HG02870 (cell line): Measurements from ENCODE around the gene OLFML2A.

Experiments
- ATAC-seq: cut with Tn5 transposase; IDR thresholded peaks from one replicate; pipeline ENCODE4 v1.9.1; 2021; ENCODE audit warnings: mild to moderate bottlenecking, moderate library complexity; ENCODE audit not compliant: unreplicated experiment

OLFML2A gene

GRCh38 chr9:124794902-124795491 is 18.1 kb downstream of the OLFML2A start:
- ATAC-seq: no peak

GRCh38 chr9:124795881-124796431 is 19.0 kb downstream of the OLFML2A start:
- no peak for ATAC-seq

DNA sequence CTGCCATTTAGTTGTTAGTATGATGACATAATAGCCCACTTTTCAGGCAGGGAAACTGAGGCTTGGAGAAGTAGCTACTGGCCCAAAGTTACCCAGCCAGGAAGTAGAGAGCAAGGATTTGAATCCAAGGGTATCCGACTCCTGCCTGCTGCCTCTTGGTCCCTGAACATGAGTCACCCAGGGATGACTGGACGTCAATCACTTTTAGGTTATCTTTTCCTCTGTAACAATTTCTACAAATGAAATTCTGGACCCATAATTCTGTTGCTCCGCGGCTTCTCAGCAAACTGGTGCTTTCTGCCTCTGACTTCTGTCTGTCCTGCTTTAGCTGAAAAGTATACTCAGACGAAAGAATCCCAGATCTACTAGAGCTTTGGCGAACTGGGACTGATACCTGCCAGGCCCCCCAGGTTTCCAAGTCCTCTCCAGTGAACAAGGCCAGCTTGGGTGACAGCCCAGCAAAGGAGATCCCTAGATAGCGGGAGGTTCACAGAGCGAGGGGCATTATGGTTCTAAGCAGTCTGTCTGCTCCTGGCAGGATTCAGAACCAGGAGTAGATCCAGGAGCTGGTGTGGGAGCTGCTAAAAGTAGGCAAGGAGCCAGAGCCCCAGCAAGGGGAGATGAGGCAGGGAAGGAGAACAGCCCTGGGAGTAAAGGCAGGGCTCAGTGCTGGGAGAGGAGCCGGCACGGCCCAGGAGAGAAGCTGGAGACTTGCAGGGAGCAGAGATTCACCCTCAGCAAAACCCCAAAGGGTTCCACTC is 20.6 kb downstream of the OLFML2A start:
- ATAC-seq: no peak

DNA sequence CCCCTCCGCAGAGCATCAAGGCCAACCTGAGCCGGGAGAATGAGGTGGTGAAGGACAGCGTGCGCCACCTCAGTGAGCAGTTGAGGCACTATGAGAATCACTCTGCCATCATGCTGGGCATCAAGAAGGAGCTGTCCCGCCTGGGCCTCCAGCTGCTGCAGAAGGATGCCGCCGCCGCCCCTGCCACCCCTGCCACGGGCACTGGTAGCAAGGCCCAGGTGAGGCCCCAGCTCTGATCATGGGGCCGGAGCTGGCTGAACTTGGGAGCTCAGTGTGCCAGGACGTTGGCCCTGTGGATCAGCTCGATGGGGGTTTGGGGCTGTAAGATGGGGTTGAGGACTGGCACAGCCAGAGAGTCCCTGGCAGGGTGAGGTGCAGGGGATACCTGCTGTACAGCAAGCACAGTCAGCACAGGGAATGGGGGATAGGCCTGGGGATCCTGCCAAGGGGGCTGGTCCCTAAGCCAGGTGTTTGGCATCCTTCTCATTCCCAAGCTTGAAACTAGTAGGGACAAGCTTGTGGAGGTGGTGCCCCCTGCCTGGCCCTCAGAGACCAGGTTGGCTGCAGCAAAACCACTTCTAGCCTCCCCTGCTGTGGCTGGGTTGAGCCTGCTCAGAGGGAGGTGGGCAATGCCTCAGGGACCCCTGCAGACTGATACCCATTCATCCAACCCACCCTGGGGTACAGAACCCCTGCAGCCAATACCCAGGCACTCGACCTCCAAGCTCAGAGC is 22.5 kb downstream of the OLFML2A start:
- no peak for ATAC-seq

GRCh38 chr9:124800306-124801259 is 23.6 kb downstream of the OLFML2A start:
- ATAC-seq: no peak

GRCh38 chr9:124801356-124801755 is 24.4 kb downstream of the OLFML2A start:
- no peak for ATAC-seq

DNA sequence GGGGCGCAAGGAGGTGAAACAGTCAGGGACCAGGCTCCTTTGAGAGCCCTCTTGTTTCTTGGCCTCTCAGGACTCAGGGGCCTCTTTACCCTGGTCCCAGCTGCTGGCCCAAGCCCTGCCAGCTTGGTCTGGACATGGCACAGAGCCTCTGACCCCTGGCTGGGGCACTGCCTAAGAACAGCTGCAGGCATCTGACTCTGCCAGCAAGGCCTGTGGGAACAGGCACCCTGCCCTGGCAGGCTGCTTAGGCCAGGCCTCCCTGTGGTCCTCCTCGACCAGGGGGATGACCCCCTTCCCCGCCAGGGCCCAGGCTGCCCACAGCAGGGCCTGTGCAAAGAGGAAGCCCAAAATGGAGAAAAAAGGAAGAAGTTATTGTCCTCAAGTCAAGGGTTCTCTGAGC is 25.5 kb downstream of the OLFML2A start:
- ATAC-seq: no peak

DNA sequence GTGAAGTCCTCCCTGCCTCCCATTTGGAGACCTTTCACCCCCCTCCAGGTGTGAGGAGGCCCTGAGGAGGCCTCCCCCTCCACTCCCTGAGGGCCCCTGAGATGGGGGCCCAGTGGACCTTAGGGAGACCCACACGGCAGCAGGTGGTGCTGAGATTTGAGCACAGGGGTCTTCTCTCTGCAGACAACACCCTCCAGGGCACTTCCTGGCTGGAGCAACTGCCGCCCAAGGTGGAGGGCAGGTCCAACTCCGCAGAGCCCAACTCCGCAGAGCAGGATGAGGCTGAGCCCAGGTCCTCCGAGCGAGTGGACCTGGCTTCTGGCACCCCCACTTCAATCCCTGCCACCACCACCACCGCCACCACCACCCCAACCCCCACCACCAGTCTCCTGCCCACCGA is 27.0 kb downstream of the OLFML2A start:
- ATAC-seq: no peak

GRCh38 chr9:124805186-124805585 is 28.3 kb downstream of the OLFML2A start:
- ATAC-seq: no peak

- no peak for ATAC-seq
Observed at GRCh38 chr9:124808246-124808956, 31.5 kb downstream of the OLFML2A start.

DNA sequence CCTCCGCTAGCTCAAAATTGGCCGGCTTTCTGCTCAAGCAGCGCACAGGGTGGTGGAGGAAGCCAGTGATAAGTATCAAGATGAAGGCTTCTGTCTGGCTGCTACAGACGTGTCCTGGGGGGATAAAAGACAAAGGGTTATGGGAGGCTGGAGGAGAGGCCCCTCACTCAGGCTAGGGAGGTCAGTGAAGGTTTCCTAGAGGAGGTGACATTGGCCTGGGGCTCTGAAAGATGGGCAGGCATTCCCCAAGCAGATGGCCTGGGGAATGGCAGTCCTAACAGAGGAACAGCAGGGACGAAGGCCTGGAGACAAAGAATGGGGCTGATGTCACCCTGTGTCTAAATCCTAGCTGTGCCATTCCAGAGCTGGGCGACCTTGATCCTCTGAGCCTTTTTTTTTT is 32.3 kb downstream of the OLFML2A start:
- ATAC-seq: no peak

- no peak for ATAC-seq
Observed at GRCh38 chr9:124809741-124810500, 33.0 kb downstream of the OLFML2A start.

DNA sequence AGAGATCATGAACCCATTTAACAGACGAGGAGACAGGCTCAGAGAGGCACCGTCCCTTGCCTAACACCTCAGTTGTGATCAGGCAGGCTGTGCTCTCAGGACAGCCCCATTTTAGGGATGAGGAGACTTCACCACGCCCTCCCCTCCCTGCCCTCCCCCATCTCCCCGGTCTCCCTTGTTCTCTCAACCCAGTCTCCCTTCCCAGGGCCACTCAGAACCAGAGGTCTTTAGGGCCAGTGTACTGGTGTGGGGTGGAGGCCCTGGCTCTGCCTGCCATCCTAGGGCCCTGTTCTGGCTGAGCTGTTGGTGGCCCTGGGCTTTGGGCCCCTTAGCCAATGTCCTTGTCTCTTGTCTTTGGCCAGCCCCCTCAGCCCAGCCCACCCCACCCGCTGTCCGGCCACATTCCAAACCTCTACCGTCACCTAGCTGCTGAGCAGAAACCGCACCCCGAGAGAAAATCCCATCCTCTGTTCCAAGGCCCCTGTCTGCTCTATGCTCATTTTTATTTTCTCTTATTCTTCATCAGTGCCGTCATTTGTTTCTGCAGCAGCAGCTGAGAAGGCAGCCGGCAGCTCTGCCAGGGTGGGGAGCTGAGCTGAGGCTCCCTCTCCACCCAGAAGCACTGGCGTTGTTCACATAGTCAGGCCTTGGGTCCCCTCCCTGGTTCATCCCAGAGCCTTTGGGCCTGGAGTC is 33.9 kb downstream of the OLFML2A start:
- no peak for ATAC-seq

- ATAC-seq: no peak
Observed at GRCh38 chr9:124812441-124812876, 35.5 kb downstream of the OLFML2A start.

DNA sequence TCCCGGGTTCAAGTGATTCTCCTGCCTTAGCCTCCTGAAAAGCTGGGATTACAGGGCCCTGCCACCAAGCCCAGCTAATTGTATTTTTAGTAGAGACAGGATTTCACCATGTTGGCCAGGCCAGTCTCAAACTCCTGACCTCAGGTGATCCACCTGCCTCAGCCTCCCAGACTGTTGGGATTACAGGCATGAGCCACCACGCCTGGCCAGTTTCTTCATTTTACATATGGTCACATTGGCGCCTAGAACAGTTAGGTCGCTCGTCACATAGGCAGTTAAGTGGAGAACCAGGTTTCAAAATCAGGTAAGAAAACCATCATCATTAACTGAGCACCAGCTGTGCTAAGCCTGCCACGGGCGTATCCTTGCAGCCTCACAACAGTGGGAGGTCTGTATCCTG is 36.1 kb downstream of the OLFML2A start:
- ATAC-seq: no peak

DNA sequence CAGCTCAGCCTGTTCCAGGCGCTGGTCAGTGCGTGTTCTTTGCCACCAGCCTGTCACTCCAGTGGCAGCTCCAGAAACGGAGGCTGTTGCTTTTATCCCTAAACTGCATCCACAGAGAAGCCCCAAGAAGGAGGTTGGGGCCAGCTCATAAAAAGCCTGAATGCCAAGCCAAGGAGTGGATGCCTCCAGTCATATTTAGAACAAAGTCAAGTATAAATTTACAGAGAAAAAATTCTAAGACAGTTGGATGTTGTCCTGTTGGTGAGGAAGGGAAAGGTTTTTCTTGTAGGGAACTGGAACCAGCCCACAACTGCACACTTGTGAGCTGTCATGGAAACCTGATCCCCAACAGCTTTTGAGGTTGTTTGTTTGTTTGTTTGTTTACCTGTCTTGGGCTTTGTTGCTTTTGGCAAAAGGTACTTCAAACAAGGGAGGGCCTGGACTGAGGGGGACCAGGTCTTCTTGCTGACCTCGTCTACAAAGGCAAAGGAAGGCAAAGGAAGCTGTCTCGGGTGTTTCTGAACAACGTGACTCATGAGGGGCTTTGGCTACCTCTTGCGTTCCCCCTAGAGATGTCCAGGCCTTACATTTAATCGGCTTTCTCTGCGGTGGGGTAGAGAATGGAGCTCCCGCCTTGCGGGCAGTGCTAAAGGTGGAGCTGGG is 36.7 kb downstream of the OLFML2A start:
- no peak for ATAC-seq

GRCh38 chr9:124814164-124814535 is 37.2 kb downstream of the OLFML2A start:
- ATAC-seq: no peak

DNA sequence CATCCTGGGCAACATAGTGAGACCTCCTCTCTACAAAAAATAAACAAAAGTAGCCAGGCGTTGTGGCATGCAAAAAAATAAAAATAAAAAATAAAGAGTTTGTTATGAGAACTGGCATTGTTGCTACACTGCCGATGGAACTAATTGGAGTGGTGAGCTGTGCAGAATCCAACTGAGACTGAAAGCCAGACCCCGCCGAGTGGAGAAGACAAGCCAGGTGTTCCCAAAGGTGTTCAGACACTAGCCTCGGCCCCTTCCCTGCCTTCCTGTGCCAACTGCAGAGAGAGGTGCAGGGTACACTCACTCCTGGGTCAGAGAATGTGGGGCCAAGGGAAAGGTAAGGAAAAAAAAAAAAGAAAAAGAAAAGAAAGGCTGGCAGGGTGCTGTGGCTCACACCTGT is 38.7 kb downstream of the OLFML2A start:
- no peak for ATAC-seq
